B cell (primary cell): Measurements from ENCODE around the gene NUP93. TPM values are rescaled to one million over a fixed set of nuclear protein-coding genes. Genes with fewer than 3 reads are reported as not detected.

Source experiments
- ATAC-seq: fragments of 200-7000 bp; cut with Tn5 transposase; one replicate; pipeline ENCODE4 v1.10.0; 2021; ENCODE audit warnings: low read depth, mild to moderate bottlenecking, moderate number of reproducible peaks, moderate library complexity
- CTCF ChIA-PET: fragments of 350-600 bp; sonication (Branson Sonifier 250); formaldehyde crosslinking; loops from one replicate; lab custom pipeline; 2021; ENCODE audit warnings: antibody characterized with exemption, inconsistent platforms; lab: Charles Lee
- POLR2A ChIA-PET: fragments of 350-600 bp; sonication (Branson Sonifier 250); formaldehyde crosslinking; loops from one replicate; lab custom pipeline; 2021; ENCODE audit warnings: antibody characterized with exemption; lab: Charles Lee
- DNase-seq: peaks from one replicate; pipeline ENCODE4 v3.0.0; 2013
- H2AFZ ChIP-seq: 2 replicates; pipeline ENCODE4 v1.6.1; 2012; ENCODE audit warnings: mild to moderate bottlenecking, low read depth, low read length; ENCODE audit not compliant: insufficient read depth, poor library complexity, severe bottlenecking
- H3K27ac ChIP-seq, 2 donors: 1 replicate in 1 of 2; 2 replicates in 1 of 2; pipeline ENCODE4 v1.5.1; 2012 to 2013; ENCODE audit warnings: low read length in 2 of 2, mild to moderate bottlenecking in 2 of 2, moderate library complexity in 1 of 2
- H3K27me3 ChIP-seq, 4 experiments: fragments of 200-600 bp in 1 of 4; sonication (generic) in 1 of 4; replicated peaks in 1 of 4; 1 replicate in 2 of 4; 2 replicates in 2 of 4; pipeline versions ENCODE4 v1.6.1 to v1.7.0; 2013 to 2016; ENCODE audit warnings: low read length in 3 of 4, mild to moderate bottlenecking in 2 of 4, mixed read lengths in 1 of 4, moderate library complexity in 1 of 4; ENCODE audit not compliant: insufficient read depth in 4 of 4, control insufficient read depth in 3 of 4; ENCODE audit errors: control extremely low read depth in 1 of 4
- H3K36me3 ChIP-seq, 2 experiments: replicated peaks in 1 of 2; 1 replicate in 1 of 2; 2 replicates in 1 of 2; pipeline versions ENCODE4 v1.6.1 to v1.7.1; 2013; ENCODE audit warnings: low read length in 1 of 2; ENCODE audit not compliant: insufficient read depth in 2 of 2, control insufficient read depth in 1 of 2; ENCODE audit errors: control extremely low read depth in 1 of 2, extremely low read depth in 1 of 2
- H3K4me1 ChIP-seq, 2 donors: fragments of 200-600 bp in 1 of 2; sonication (generic) in 1 of 2; 1 replicate in 1 of 2; 2 replicates in 1 of 2; pipeline versions ENCODE4 v1.5.1 to v1.6.1; 2013 to 2017; ENCODE audit warnings: low read length in 2 of 2; ENCODE audit not compliant: control insufficient read depth in 2 of 2, insufficient read depth in 2 of 2
- H3K4me2 ChIP-seq: replicated peaks from 2 replicates; pipeline ENCODE3; 2012; ENCODE audit warnings: mild to moderate bottlenecking, low read depth, low read length; ENCODE audit not compliant: poor library complexity, severe bottlenecking
- H3K4me3 ChIP-seq, 5 experiments: fragments of 200-600 bp in 1 of 5; sonication (generic) in 1 of 5; 1 replicate in 3 of 5; 2 replicates in 2 of 5; pipeline versions ENCODE4 v1.5.1 to v1.7.0; 2011 to 2016; ENCODE audit warnings: low read length in 4 of 5, mild to moderate bottlenecking in 4 of 5, low read depth in 2 of 5, control low read depth in 1 of 5, moderate library complexity in 1 of 5; ENCODE audit not compliant: insufficient read depth in 1 of 5; ENCODE audit errors: control extremely low read depth in 1 of 5, extremely low read depth in 1 of 5
- H3K79me2 ChIP-seq: fragments of 200-600 bp; sonication (generic); one replicate; pipeline ENCODE4 v1.6.0; 2016; ENCODE audit warnings: low read length; ENCODE audit not compliant: control insufficient read depth, insufficient read depth
- H3K9ac ChIP-seq: fragments of 200-600 bp; sonication (generic); 2 replicates; pipeline ENCODE4 v1.6.1; 2017; ENCODE audit warnings: mild to moderate bottlenecking, low read length, moderate library complexity
- H3K9me3 ChIP-seq, 3 donors: one replicate each; pipeline versions ENCODE4 v1.6.1 to v1.7.1; 2013; ENCODE audit warnings: low read length in 2 of 3; ENCODE audit not compliant: control insufficient read depth in 2 of 3, insufficient read depth in 1 of 3; ENCODE audit errors: control extremely low read depth in 1 of 3
- H4K20me1 ChIP-seq: 2 replicates; pipeline ENCODE4 v1.6.0; 2012; ENCODE audit warnings: mild to moderate bottlenecking, low read length; ENCODE audit not compliant: insufficient read depth, control insufficient read depth, poor library complexity, severe bottlenecking
- H3K27ac Mint-ChIP-seq: one replicate; pipeline ENCODE4 v1.8.0; 2021; ENCODE audit warnings: mixed read lengths
- H3K27me3 Mint-ChIP-seq: one replicate; pipeline ENCODE4 v1.8.0; 2021; ENCODE audit warnings: mixed read lengths
- H3K4me1 Mint-ChIP-seq: one replicate; pipeline ENCODE4 v1.8.0; 2021; ENCODE audit warnings: mixed read lengths
- H3K4me3 Mint-ChIP-seq: one replicate; pipeline ENCODE4 v1.8.0; 2021; ENCODE audit warnings: mixed read lengths
- H3K9me3 Mint-ChIP-seq: one replicate; pipeline ENCODE4 v1.8.0; 2022; ENCODE audit warnings: mixed read lengths; ENCODE audit not compliant: insufficient read depth
- EZH2 ChIP-seq: IDR thresholded peaks from 2 replicates; pipeline ENCODE4 v1.6.1; 2012; ENCODE audit warnings: borderline replicate concordance, low read depth, mild to moderate bottlenecking, moderate library complexity, low read length; ENCODE audit not compliant: insufficient read depth, poor library complexity, severe bottlenecking
- WGBS: methylation state at CpG from one replicate; pipeline ENCODE4 v1.1.5; 2013; ENCODE audit warnings: missing lambda C conversion rate; ENCODE audit not compliant: insufficient coverage; 5-methylcytosine and 5-hydroxymethylcytosine counted together
- intact Hi-C: fragments of 100-400 bp; cut with micrococcal nuclease; formaldehyde crosslinking; loops from one replicate; pipeline ENCODE4 v1.10.0; 2022
- polyA plus RNA-seq: library from polyadenylated mRNA; depleted of rRNA; stranded (reverse); fragments of >200 nt; gene quantifications from 2 replicates; pipeline ENCODE4 v1.2.3, GENCODE V29; 2012
- total RNA-seq, 2 donors: library from RNA; stranded (reverse); fragments of 120-200 nt in 1 of 2; gene quantifications; 1 replicate in 1 of 2; 2 replicates in 1 of 2; pipeline versions ENCODE4 v1.2.3 to v1.2.4, GENCODE V29; 2013 to 2022
- TF ChIP-seq, protein P1 (sequence below): fragments of 200-600 bp; IDR thresholded peaks from one replicate; pipeline ENCODE4 v1.8.0; 2022; ENCODE audit warnings: antibody characterized with exemption, mild to moderate bottlenecking

NUP93 gene
- total and polyA plus RNA-seq, 2 donors (not counting 1 experiment from before 2014, with no cell fraction given) = 23.6 to 64.6 TPM

DNA sequence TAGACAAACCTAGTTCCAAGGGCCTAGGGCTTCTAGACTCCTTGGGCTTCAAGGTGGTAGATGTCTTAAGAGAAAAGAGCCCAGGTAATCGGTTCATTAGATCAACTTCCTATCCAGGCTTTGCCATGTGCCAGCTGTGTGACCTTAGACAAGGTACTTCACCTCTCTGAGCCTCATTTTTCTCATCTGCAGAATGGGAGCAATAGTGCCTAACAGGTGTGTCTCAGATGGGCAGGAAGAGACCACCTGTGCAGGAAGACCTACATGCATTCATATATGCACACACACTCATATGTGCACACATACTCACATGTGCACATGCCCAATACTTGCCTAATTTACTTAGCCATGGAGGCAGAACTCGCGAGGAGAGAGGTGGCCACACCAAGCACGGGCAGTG, 150.8 kb downstream of the NUP93 start:
- intact Hi-C loops = no loop called here
- Histone ChIP-seq H3K9ac (no peak overlapping the region), H3K27me3 (no peaks in the 10 kb centered on the region), H3K4me2 (no peak overlapping the region), H3K9me3 (no peaks in the 10 kb centered on the region), H4K20me1 (no peaks in the 10 kb centered on the region), H2AFZ (no peak overlapping the region), H3K36me3 (no peaks in the 10 kb centered on the region), H3K4me3 (no peak overlapping the region), H3K79me2 (no peaks in the 10 kb centered on the region), H3K27ac (no peak overlapping the region), H3K4me1 (no peaks in the 10 kb centered on the region)
- WGBS = 89% methylated on average over 4 of the region's 4 CpGs
- CTCF ChIA-PET = no interaction called here
- DNase-seq (no peak), ATAC-seq (no peak)
- no peak for TF ChIP-seq EZH2
- TF ChIP-seq, protein P1, sequence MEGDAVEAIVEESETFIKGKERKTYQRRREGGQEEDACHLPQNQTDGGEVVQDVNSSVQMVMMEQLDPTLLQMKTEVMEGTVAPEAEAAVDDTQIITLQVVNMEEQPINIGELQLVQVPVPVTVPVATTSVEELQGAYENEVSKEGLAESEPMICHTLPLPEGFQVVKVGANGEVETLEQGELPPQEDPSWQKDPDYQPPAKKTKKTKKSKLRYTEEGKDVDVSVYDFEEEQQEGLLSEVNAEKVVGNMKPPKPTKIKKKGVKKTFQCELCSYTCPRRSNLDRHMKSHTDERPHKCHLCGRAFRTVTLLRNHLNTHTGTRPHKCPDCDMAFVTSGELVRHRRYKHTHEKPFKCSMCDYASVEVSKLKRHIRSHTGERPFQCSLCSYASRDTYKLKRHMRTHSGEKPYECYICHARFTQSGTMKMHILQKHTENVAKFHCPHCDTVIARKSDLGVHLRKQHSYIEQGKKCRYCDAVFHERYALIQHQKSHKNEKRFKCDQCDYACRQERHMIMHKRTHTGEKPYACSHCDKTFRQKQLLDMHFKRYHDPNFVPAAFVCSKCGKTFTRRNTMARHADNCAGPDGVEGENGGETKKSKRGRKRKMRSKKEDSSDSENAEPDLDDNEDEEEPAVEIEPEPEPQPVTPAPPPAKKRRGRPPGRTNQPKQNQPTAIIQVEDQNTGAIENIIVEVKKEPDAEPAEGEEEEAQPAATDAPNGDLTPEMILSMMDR = no peak
- peak overlapping the region; percentile 16 for H3K27ac Mint-ChIP-seq
- POLR2A ChIA-PET = no interaction called here
- no peaks in the 10 kb centered on the region for H3K27me3 Mint-ChIP-seq
- H3K4me3 Mint-ChIP-seq = no peak overlapping the region
- no peaks in the 10 kb centered on the region for H3K9me3 Mint-ChIP-seq
- peaks cover 2% of the 10 kb centered on the region for H3K4me1 Mint-ChIP-seq

DNA sequence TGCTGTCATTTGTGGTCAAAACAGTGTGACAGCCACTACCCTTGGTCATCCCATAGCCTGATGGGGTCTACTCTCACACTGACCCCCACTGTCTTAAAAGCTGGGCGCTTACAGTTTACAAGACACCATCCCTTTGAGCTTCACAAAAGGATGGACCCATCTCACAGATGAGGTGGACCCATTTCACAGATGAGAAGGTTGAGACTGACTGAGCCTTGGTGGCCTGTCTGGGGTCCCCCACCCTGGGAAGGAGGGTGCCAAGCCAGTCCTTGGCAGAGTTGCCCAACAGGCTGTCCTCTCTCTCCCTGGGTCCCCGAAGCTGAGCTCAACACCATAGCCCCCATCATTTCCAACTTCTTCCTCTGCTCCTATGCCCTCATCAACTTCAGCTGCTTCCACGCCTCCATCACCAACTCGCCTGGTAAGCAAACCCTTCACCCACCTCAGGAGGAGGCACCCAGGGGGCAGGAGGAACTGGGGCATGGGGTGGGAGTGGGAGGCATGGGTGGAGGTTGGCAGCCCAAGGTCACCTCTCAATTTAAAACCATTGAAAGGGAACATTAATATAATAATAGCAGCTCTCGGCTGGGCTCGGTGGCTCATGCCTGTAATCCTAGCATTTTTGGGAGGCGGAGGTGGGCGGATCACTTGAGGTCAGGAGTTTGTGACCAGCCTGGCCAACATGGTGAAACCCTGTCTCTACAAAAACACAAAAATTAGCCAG, 152.3 kb downstream of the NUP93 start:
- Histone ChIP-seq H4K20me1 (no peaks in the 10 kb centered on the region), H2AFZ (no peak overlapping the region), H3K79me2 (no peaks in the 10 kb centered on the region), H3K9ac (no peak overlapping the region), H3K36me3 (no peaks in the 10 kb centered on the region), H3K4me1 (no peaks in the 10 kb centered on the region), H3K4me3 (no peak overlapping the region), H3K9me3 (no peaks in the 10 kb centered on the region), H3K4me2 (no peak overlapping the region), H3K27ac (no peak overlapping the region), H3K27me3 (no peaks in the 10 kb centered on the region)
- no peak for ATAC-seq
- TF ChIP-seq, protein P1 = no peak
- no peak for TF ChIP-seq EZH2
- ChIA-PET POLR2A (interaction anchor here (0.6 to 1.8 kb wide), 2 partner anchors 29 to 488 kb away, joined by 5 read pairs; no protein-coding TSS in a partner anchor), CTCF (interaction anchor here (1.0 to 1.4 kb wide), 3 partner anchors 13 to 15 kb away, joined by 3 read pairs; no protein-coding TSS in a partner anchor)
- no peaks in the 10 kb centered on the region for H3K9me3 Mint-ChIP-seq
- 100% methylated on average over 4 of the region's 8 CpGs for WGBS
- no peak overlapping the region for H3K27ac Mint-ChIP-seq
- H3K4me3 Mint-ChIP-seq = no peak overlapping the region
- H3K27me3 Mint-ChIP-seq = no peaks in the 10 kb centered on the region
- intact Hi-C loops = no loop called here
- DNase-seq = no peak
- H3K4me1 Mint-ChIP-seq = no peaks in the 10 kb centered on the region
